Spinal cord (tissue), 10 donors: ENCODE results near the gene ZNF625. TPM values are rescaled to one million over a fixed set of nuclear protein-coding genes. Genes with fewer than 3 reads are reported as not detected.

Experiments
- DNase-seq, 6 donors: peaks; one replicate each; pipeline versions ENCODE4 v3.0.0 to v3.0.0-alpha.2; 2013 to 2015; ENCODE audit warnings: low spot score in 6 of 6, low read depth in 4 of 6
- H3K27ac ChIP-seq: one replicate; pipeline ENCODE4 v1.5.1; 2013; ENCODE audit warnings: low read depth, low read length, control low read depth
- H3K27me3 ChIP-seq: one replicate; pipeline ENCODE4 v1.6.1; 2013; ENCODE audit warnings: low read length; ENCODE audit not compliant: control insufficient read depth, insufficient read depth
- H3K36me3 ChIP-seq: one replicate; pipeline ENCODE4 v1.6.1; 2013; ENCODE audit warnings: low read length; ENCODE audit not compliant: control insufficient read depth, insufficient read depth
- H3K4me1 ChIP-seq: one replicate; pipeline ENCODE4 v1.6.1; 2013; ENCODE audit warnings: low read length; ENCODE audit not compliant: control insufficient read depth, insufficient read depth
- H3K4me3 ChIP-seq: one replicate; pipeline ENCODE4 v1.5.1; 2013; ENCODE audit warnings: low read depth, low read length, control low read depth
- H3K9me3 ChIP-seq: one replicate; pipeline ENCODE4 v1.6.1; 2013; ENCODE audit warnings: low read length; ENCODE audit not compliant: control insufficient read depth, insufficient read depth
- WGBS: methylation state at CpG from one replicate; pipeline ENCODE4 v1.1.5; 2013; ENCODE audit warnings: missing lambda C conversion rate; ENCODE audit not compliant: insufficient coverage; 5-methylcytosine and 5-hydroxymethylcytosine counted together
- long read RNA-seq, 4 donors: transcript quantifications; one replicate each; lab custom pipeline, GENCODE V29; 2026
- polyA plus RNA-seq, 2 donors: library from polyadenylated mRNA; unstranded; fragments of 120-200 nt; gene quantifications; one replicate each; pipeline ENCODE4 v1.2.1, GENCODE V29; 2013; ENCODE audit not compliant: insufficient read length in 2 of 2
- total RNA-seq, 2 donors: library from RNA; depleted of rRNA in 1 of 2; stranded (reverse); fragments of 120-200 nt in 1 of 2; fragments of >200 nt in 1 of 2; gene quantifications; one replicate each; pipeline versions ENCODE4 v1.2.3 to v1.2.4, GENCODE V29; 2013 to 2014
- donor health status: healthy.

The ZNF625 gene
- total RNA-seq = 10 to 100 TPM; 21.9 to 25.8 TPM
- 10 to 100 TPM; 15.2 to 17.8 TPM for polyA plus RNA-seq
- long read RNA-seq, donor 1, partial matches to known transcripts = 0 of 1 reads
- long read RNA-seq, donor 1, other reads (novel, unspliced or antisense) = 0 of 1 reads
- long read RNA-seq, donor 2 = 0 reads
- long read RNA-seq, donor 3, partial matches to known transcripts = 0 of 2 reads
- long read RNA-seq, donor 3, other reads (novel, unspliced or antisense) = 0 of 2 reads
- long read RNA-seq, donor 4 = 0 reads

GRCh38 chr19:12156223-12157058 lies at the start of gene ZNF625:
TSS of gene ZNF625 (minus strand) at chr19:12156734. CDS start at chr19:12156558, 176 bp downstream.
- DNase-seq = peak in 5 of 6 donors; percentile 84 to 98 (median 90)
- WGBS = 0% methylated on average over 57 of the region's 58 CpGs
- Histone ChIP-seq H3K4me1 (peaks cover 13% of the 10 kb centered on the region), H3K4me3 (peak within 1 kb of the TSS; percentile 90), H3K9me3 (no peaks in the 10 kb centered on the region), H3K27ac (peak within 1 kb of the TSS; percentile 95), H3K27me3 (no peaks in the 10 kb centered on the region), H3K36me3 (peaks cover 10% of the 10 kb centered on the region)

GRCh38 chr19:12205296-12205695 lies 48.8 kb upstream of the ZNF625 start:
- Histone ChIP-seq H3K4me1 (no peaks in the 10 kb centered on the region), H3K27me3 (no peaks in the 10 kb centered on the region), H3K36me3 (peaks cover 2% of the 10 kb centered on the region), H3K27ac (no peak overlapping the region), H3K9me3 (peaks cover 12% of the 10 kb centered on the region), H3K4me3 (no peak overlapping the region)
- DNase-seq = no peak
- WGBS = no CpG with 5 or more reads among the region's 4 CpGs

GRCh38 chr19:12202250-12202649 lies 45.7 kb upstream of the ZNF625 start:
- Histone ChIP-seq H3K27me3 (no peaks in the 10 kb centered on the region), H3K27ac (no peak overlapping the region), H3K4me3 (no peak overlapping the region), H3K4me1 (no peaks in the 10 kb centered on the region), H3K9me3 (peaks cover 2% of the 10 kb centered on the region), H3K36me3 (peaks cover 2% of the 10 kb centered on the region)
- DNase-seq = no peak
- 67% methylated on average over 1 of the region's 4 CpGs for WGBS

- H3K4me3 ChIP-seq = no peak overlapping the region
- H3K4me1 ChIP-seq = peaks cover 5% of the 10 kb centered on the region
- no peak overlapping the region for H3K27ac ChIP-seq
- no peak for DNase-seq
- 67% methylated on average over 1 of the region's 3 CpGs for WGBS
- no peaks in the 10 kb centered on the region for H3K9me3 ChIP-seq
- H3K36me3 ChIP-seq = peaks cover 2% of the 10 kb centered on the region
- no peaks in the 10 kb centered on the region for H3K27me3 ChIP-seq
These were observed 43.4 kb upstream of the ZNF625 start for GRCh38 chr19:12199757-12200419.

- H3K27me3 ChIP-seq = no peaks in the 10 kb centered on the region
- no peak for DNase-seq
- peaks cover 5% of the 10 kb centered on the region for H3K4me1 ChIP-seq
- no peak overlapping the region for H3K4me3 ChIP-seq
- H3K36me3 ChIP-seq = no peaks in the 10 kb centered on the region
- no peaks in the 10 kb centered on the region for H3K9me3 ChIP-seq
- no peak overlapping the region for H3K27ac ChIP-seq
These were observed 41.6 kb upstream of the ZNF625 start for GRCh38 chr19:12198136-12198535.

GRCh38 chr19:12194827-12195731 lies 38.5 kb upstream of the ZNF625 start:
- Histone ChIP-seq H3K27me3 (no peaks in the 10 kb centered on the region), H3K27ac (peak overlapping the region; percentile 81), H3K9me3 (no peaks in the 10 kb centered on the region), H3K4me3 (peak overlapping the region; percentile 80), H3K36me3 (peaks cover 5% of the 10 kb centered on the region), H3K4me1 (peaks cover 5% of the 10 kb centered on the region)
- peak; percentile 84 to 98 (median 88) for DNase-seq
- WGBS = under 1% methylated on average over 56 of the region's 62 CpGs

GRCh38 chr19:12187625-12188024 lies 31.1 kb upstream of the ZNF625 start:
- peaks cover 20% of the 10 kb centered on the region for H3K36me3 ChIP-seq
- DNase-seq = no peak
- WGBS = 100% methylated on average over 2 of the region's 6 CpGs
- H3K27me3 ChIP-seq = no peaks in the 10 kb centered on the region
- peaks cover 2% of the 10 kb centered on the region for H3K9me3 ChIP-seq
- no peak overlapping the region for H3K27ac ChIP-seq
- H3K4me3 ChIP-seq = no peak overlapping the region
- H3K4me1 ChIP-seq = no peaks in the 10 kb centered on the region

GRCh38 chr19:12180377-12180776 lies 23.8 kb upstream of the ZNF625 start:
- Histone ChIP-seq H3K36me3 (peaks cover 8% of the 10 kb centered on the region), H3K27me3 (no peaks in the 10 kb centered on the region), H3K4me3 (no peak overlapping the region), H3K9me3 (peaks cover 2% of the 10 kb centered on the region), H3K27ac (no peak overlapping the region), H3K4me1 (no peaks in the 10 kb centered on the region)
- 85% methylated on average over 1 of the region's 3 CpGs for WGBS
- no peak for DNase-seq

GRCh38 chr19:12166626-12167025 lies 10.1 kb upstream of the ZNF625 start:
- Histone ChIP-seq H3K27me3 (no peaks in the 10 kb centered on the region), H3K4me3 (no peak overlapping the region), H3K36me3 (peaks cover 16% of the 10 kb centered on the region), H3K27ac (no peak overlapping the region), H3K4me1 (peaks cover 10% of the 10 kb centered on the region), H3K9me3 (no peaks in the 10 kb centered on the region)
- no peak for DNase-seq
- 100% methylated on average over 1 of the region's 1 CpG for WGBS
